H9 (cell line): ENCODE data around the gene DNAI4. TPM values are rescaled to one million over a fixed set of nuclear protein-coding genes. Genes with fewer than 3 reads are reported as not detected.

ENCODE experiments used
- DNase-seq: peaks from one replicate; pipeline ENCODE4 v3.0.0-alpha.2; 2017
- H2AFZ ChIP-seq: one replicate; pipeline ENCODE4 v1.6.1; 2013; ENCODE audit warnings: mild to moderate bottlenecking, low read length, control low read depth, moderate library complexity
- H2AK5ac ChIP-seq: 2 replicates; pipeline ENCODE4 v1.6.1; 2013; ENCODE audit warnings: low read length, control low read depth, mixed read lengths; ENCODE audit not compliant: insufficient read length
- H2BK120ac ChIP-seq: one replicate; pipeline ENCODE4 v1.6.1; 2013; ENCODE audit warnings: low read depth, mild to moderate bottlenecking, low read length, control low read depth, inconsistent platforms; ENCODE audit not compliant: poor library complexity, severe bottlenecking
- H2BK12ac ChIP-seq: 2 replicates; pipeline ENCODE4 v1.6.1; 2013; ENCODE audit warnings: low read length, control low read depth, mixed read lengths, low read depth; ENCODE audit not compliant: insufficient read length
- H2BK15ac ChIP-seq: 2 replicates; pipeline ENCODE4 v1.6.1; 2013; ENCODE audit warnings: low read depth, low read length, control low read depth
- H2BK20ac ChIP-seq: one replicate; pipeline ENCODE4 v1.6.1; 2013; ENCODE audit warnings: low read depth, mild to moderate bottlenecking, low read length, control low read depth, inconsistent platforms; ENCODE audit not compliant: poor library complexity, severe bottlenecking
- H2BK5ac ChIP-seq: 2 replicates; pipeline ENCODE4 v1.6.1; 2013; ENCODE audit warnings: low read length, control low read depth, mixed read lengths; ENCODE audit not compliant: insufficient read length
- H3K14ac ChIP-seq: 2 replicates; pipeline ENCODE4 v1.6.1; 2013; ENCODE audit warnings: low read length, control low read depth; ENCODE audit not compliant: insufficient read depth
- H3K18ac ChIP-seq: 2 replicates; pipeline ENCODE4 v1.6.1; 2013; ENCODE audit warnings: low read depth, mild to moderate bottlenecking, mixed read lengths, low read length, control low read depth; ENCODE audit not compliant: insufficient read length
- H3K23ac ChIP-seq: 2 replicates; pipeline ENCODE4 v1.6.1; 2013; ENCODE audit warnings: low read length, control low read depth, mixed read lengths, low read depth; ENCODE audit not compliant: insufficient read length
- H3K23me2 ChIP-seq: 2 replicates; pipeline ENCODE4 v1.6.1; 2013; ENCODE audit warnings: low read depth, mild to moderate bottlenecking, mixed read lengths, low read length, control low read depth; ENCODE audit not compliant: insufficient read length, poor library complexity, severe bottlenecking
- H3K27ac ChIP-seq: 2 replicates; pipeline ENCODE4 v1.5.1; 2013; ENCODE audit warnings: low read length, control low read depth, mixed read lengths, low read depth; ENCODE audit not compliant: insufficient read length
- H3K27me3 ChIP-seq: 2 replicates; pipeline ENCODE4 v1.6.1; 2013; ENCODE audit warnings: low read length, control low read depth, inconsistent platforms; ENCODE audit not compliant: insufficient read depth
- H3K4ac ChIP-seq: 2 replicates; pipeline ENCODE4 v1.6.1; 2013; ENCODE audit warnings: low read depth, mild to moderate bottlenecking, control low read depth, inconsistent platforms, low read length, moderate library complexity
- H3K4me1 ChIP-seq: 2 replicates; pipeline ENCODE4 v1.6.1; 2013; ENCODE audit warnings: low read length, control low read depth, inconsistent platforms; ENCODE audit not compliant: insufficient read depth
- H3K4me2 ChIP-seq: 2 replicates; pipeline ENCODE4 v1.6.1; 2013; ENCODE audit warnings: low read length, control low read depth, mixed read lengths; ENCODE audit not compliant: insufficient read length, insufficient read depth
- H3K56ac ChIP-seq: 2 replicates; pipeline ENCODE4 v1.6.1; 2013; ENCODE audit warnings: low read depth, mild to moderate bottlenecking, mixed read lengths, low read length, control low read depth; ENCODE audit not compliant: insufficient read length
- H3K79me1 ChIP-seq: 2 replicates; pipeline ENCODE4 v1.6.1; 2013; ENCODE audit warnings: low read depth, mild to moderate bottlenecking, moderate library complexity, low read length, control low read depth, inconsistent platforms; ENCODE audit not compliant: insufficient read depth, poor library complexity, severe bottlenecking
- H3K79me2 ChIP-seq: 2 replicates; pipeline ENCODE4 v1.6.1; 2013; ENCODE audit warnings: low read length, control low read depth, inconsistent platforms; ENCODE audit not compliant: insufficient read depth
- H3K9ac ChIP-seq: 2 replicates; pipeline ENCODE4 v1.6.1; 2013; ENCODE audit warnings: low read length, control low read depth, mixed read lengths; ENCODE audit not compliant: insufficient read length; ENCODE audit errors: extremely low read depth
- H3K9me3 ChIP-seq: one replicate; pipeline ENCODE4 v1.6.1; 2013; ENCODE audit warnings: low read depth, low read length, inconsistent platforms; ENCODE audit not compliant: control insufficient read depth
- H3T11ph ChIP-seq: one replicate; pipeline ENCODE4 v1.6.1; 2013; ENCODE audit warnings: mild to moderate bottlenecking, low read length, control low read depth, inconsistent platforms
- H4K20me1 ChIP-seq: one replicate; pipeline ENCODE4 v1.6.1; 2013; ENCODE audit not compliant: control insufficient read depth, insufficient read length, insufficient read depth
- H4K5ac ChIP-seq: 2 replicates; pipeline ENCODE4 v1.6.1; 2013; ENCODE audit warnings: low read depth, mild to moderate bottlenecking, mixed read lengths, low read length, control low read depth; ENCODE audit not compliant: insufficient read length
- H4K8ac ChIP-seq: replicated peaks from 2 replicates; pipeline ENCODE4 v1.6.1; 2013; ENCODE audit warnings: low read length, control low read depth, mixed read lengths, low read depth; ENCODE audit not compliant: insufficient read length
- H4K91ac ChIP-seq: 2 replicates; pipeline ENCODE4 v1.6.1; 2013; ENCODE audit warnings: low read depth, mild to moderate bottlenecking, moderate library complexity, mixed read lengths, low read length, control low read depth; ENCODE audit not compliant: insufficient read length
- H3K27ac Mint-ChIP-seq, 3 experiments: 2 replicates in 2 of 3; 3 replicates in 1 of 3; pipeline ENCODE4 v1.8.0; 2020 to 2021; ENCODE audit warnings: mixed read lengths in 3 of 3, mild to moderate bottlenecking in 1 of 3, moderate library complexity in 1 of 3
- H3K27me3 Mint-ChIP-seq: 2 replicates; pipeline ENCODE4 v1.8.0; 2021; ENCODE audit warnings: low read depth, mild to moderate bottlenecking, moderate library complexity, mixed read lengths
- H3K36me3 Mint-ChIP-seq, 3 experiments: 2 replicates in 2 of 3; 3 replicates in 1 of 3; pipeline ENCODE4 v1.8.0; 2020 to 2021; ENCODE audit warnings: low read depth in 3 of 3, mixed read lengths in 3 of 3; ENCODE audit not compliant: insufficient read depth in 1 of 3
- H3K4me1 Mint-ChIP-seq, 2 experiments: 2 replicates each; pipeline ENCODE4 v1.8.0; 2020; ENCODE audit warnings: mixed read lengths in 2 of 2
- H3K4me3 Mint-ChIP-seq, 2 experiments: 2 replicates in 1 of 2; 3 replicates in 1 of 2; pipeline ENCODE4 v1.8.0; 2020 to 2021; ENCODE audit warnings: mild to moderate bottlenecking in 2 of 2, mixed read lengths in 2 of 2, moderate library complexity in 1 of 2
- H3K9me3 Mint-ChIP-seq, 2 experiments: 2 replicates in 1 of 2; 3 replicates in 1 of 2; pipeline ENCODE4 v1.8.0; 2020; ENCODE audit warnings: mild to moderate bottlenecking in 2 of 2, mixed read lengths in 2 of 2, moderate library complexity in 1 of 2
- WGBS: extraction: QIAGEN DNeasy Blood & Tissue Kit; methylation state at CpG from one replicate; pipeline ENCODE4 v1.1.7; 2013; ENCODE audit warnings: missing lambda C conversion rate, low lambda C conversion rate, mixed read lengths; ENCODE audit not compliant: insufficient read length; ENCODE audit errors: extremely low coverage; 5-methylcytosine and 5-hydroxymethylcytosine counted together
- total RNA-seq: library from RNA; stranded (reverse); gene quantifications from 2 replicates; pipeline ENCODE4 v1.2.1, GENCODE V29; 2021
- TF ChIP-seq, protein P1 (sequence below): fragments of 200-600 bp; sonication (generic); conservative IDR thresholded peaks from 3 replicates; pipeline ENCODE4 v1.8.0; 2021; ENCODE audit warnings: antibody characterized with exemption, mild to moderate bottlenecking

Gene DNAI4
- total RNA-seq, 1 experiment from 2014 or later, result 1.4 TPM

GRCh38 chr1:66929146-66929688, 4.6 kb upstream of the DNAI4 start:
- no peak overlapping the region for H3K18ac ChIP-seq
- H3K27ac ChIP-seq, result no peak overlapping the region
- Mint-ChIP-seq H3K36me3 (no peaks in the 10 kb centered on the region; a peak in 1 of 7 replicates), H3K9me3 (no peaks in the 10 kb centered on the region), H3K27me3 (no peaks in the 10 kb centered on the region), H3K27ac (no peak overlapping the region), H3K4me1 (peaks cover 37 to 39% of the 10 kb centered on the region in 2 experiments), H3K4me3 (peak overlapping the region; percentile 87)
- H2AFZ ChIP-seq, result no peak overlapping the region
- H4K20me1 ChIP-seq, result no peaks in the 10 kb centered on the region
- no peaks in the 10 kb centered on the region for H3K9me3 ChIP-seq
- H3T11ph ChIP-seq, result no peak overlapping the region
- no peak overlapping the region for H3K4ac ChIP-seq
- TF ChIP-seq, protein P1, sequence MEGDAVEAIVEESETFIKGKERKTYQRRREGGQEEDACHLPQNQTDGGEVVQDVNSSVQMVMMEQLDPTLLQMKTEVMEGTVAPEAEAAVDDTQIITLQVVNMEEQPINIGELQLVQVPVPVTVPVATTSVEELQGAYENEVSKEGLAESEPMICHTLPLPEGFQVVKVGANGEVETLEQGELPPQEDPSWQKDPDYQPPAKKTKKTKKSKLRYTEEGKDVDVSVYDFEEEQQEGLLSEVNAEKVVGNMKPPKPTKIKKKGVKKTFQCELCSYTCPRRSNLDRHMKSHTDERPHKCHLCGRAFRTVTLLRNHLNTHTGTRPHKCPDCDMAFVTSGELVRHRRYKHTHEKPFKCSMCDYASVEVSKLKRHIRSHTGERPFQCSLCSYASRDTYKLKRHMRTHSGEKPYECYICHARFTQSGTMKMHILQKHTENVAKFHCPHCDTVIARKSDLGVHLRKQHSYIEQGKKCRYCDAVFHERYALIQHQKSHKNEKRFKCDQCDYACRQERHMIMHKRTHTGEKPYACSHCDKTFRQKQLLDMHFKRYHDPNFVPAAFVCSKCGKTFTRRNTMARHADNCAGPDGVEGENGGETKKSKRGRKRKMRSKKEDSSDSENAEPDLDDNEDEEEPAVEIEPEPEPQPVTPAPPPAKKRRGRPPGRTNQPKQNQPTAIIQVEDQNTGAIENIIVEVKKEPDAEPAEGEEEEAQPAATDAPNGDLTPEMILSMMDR, result no peak
- H3K56ac ChIP-seq, result no peak overlapping the region
- WGBS, result no CpG with 5 or more reads among the region's 3 CpGs
- no peak overlapping the region for H2BK5ac ChIP-seq
- no peak overlapping the region for H2BK15ac ChIP-seq
- H3K27me3 ChIP-seq, result no peaks in the 10 kb centered on the region
- no peak for DNase-seq
- H3K79me1 ChIP-seq, result no peaks in the 10 kb centered on the region
- H4K91ac ChIP-seq, result no peak overlapping the region
- no peak overlapping the region for H2BK120ac ChIP-seq
- peak overlapping the region; percentile 58 for H3K4me2 ChIP-seq
- H2AK5ac ChIP-seq, result no peak overlapping the region
- H3K23ac ChIP-seq, result no peak overlapping the region
- no peak overlapping the region for H2BK20ac ChIP-seq
- no peaks in the 10 kb centered on the region for H3K4me1 ChIP-seq
- no peak overlapping the region for H3K14ac ChIP-seq
- peaks cover 15% of the 10 kb centered on the region for H3K23me2 ChIP-seq
- no peak overlapping the region for H3K9ac ChIP-seq
- H2BK12ac ChIP-seq, result no peak overlapping the region
- H3K79me2 ChIP-seq, result peaks cover 14% of the 10 kb centered on the region; the same call in 1 of the 2 replicates
- H4K5ac ChIP-seq, result no peak overlapping the region
- H4K8ac ChIP-seq, result no peak overlapping the region
